Ramos (cell line): ENCODE measurements around the gene MEP1A.

Experiments
- in situ Hi-C: fragments of 300-500 bp; cut with MboI; formaldehyde crosslinking; loops from one replicate; pipeline ENCODE4 v1.14.3; 2022; ENCODE audit warnings: low sequenced_read_pairs; ENCODE audit not compliant: unreplicated experiment

Gene MEP1A

GRCh38 chr6:46888578-46888977 is 95.4 kb downstream of the MEP1A start:
- in situ Hi-C loops: no loop called here
